Tibial nerve (tissue), 4 donors: ENCODE data around the gene SLC25A13. TPM values are rescaled to one million over a fixed set of nuclear protein-coding genes. Genes with fewer than 3 reads are reported as not detected.
"Not testable (repeated sequence)": the region's sequence is repeated elsewhere in the genome, so short reads cannot be mapped to it uniquely, and the experiment has no call there.

Experiments used
- DNase-seq, 2 donors: peaks; one replicate each; pipeline ENCODE4 v3.0.0-alpha.2; 2019; ENCODE audit warnings: low spot score in 2 of 2
- H3K27ac ChIP-seq, 4 donors: fragments of 200-600 bp; sonication (generic) in 3 of 4; one replicate each; pipeline ENCODE4 v1.5.1; 2017 to 2019; ENCODE audit warnings: mild to moderate bottlenecking in 1 of 4
- H3K27me3 ChIP-seq, 2 donors: fragments of 200-600 bp; sonication (generic) in 1 of 2; one replicate each; pipeline versions ENCODE4 v1.5.1 to v1.6.0; 2017 to 2019
- H3K36me3 ChIP-seq, 3 donors: fragments of 200-600 bp; sonication (generic); one replicate each; pipeline ENCODE4 v1.5.1; 2018 to 2019
- H3K4me1 ChIP-seq, 4 donors: fragments of 200-600 bp; sonication (generic) in 3 of 4; one replicate each; pipeline ENCODE4 v1.5.1; 2017 to 2019
- H3K4me3 ChIP-seq, 4 donors: fragments of 200-600 bp; sonication (generic) in 3 of 4; one replicate each; pipeline ENCODE4 v1.5.1; 2017 to 2019; ENCODE audit warnings: mild to moderate bottlenecking in 1 of 4, moderate library complexity in 1 of 4
- H3K9me3 ChIP-seq, 4 donors: fragments of 200-600 bp; sonication (generic) in 3 of 4; one replicate each; pipeline ENCODE4 v1.5.1; 2017 to 2019
- EP300 ChIP-seq, 2 donors: sonication (generic); formaldehyde crosslinking; IDR thresholded peaks; one replicate each; pipeline ENCODE4 v1.6.1; 2017; ENCODE audit warnings: antibody characterized with exemption in 2 of 2, mild to moderate bottlenecking in 1 of 2
- POLR2A ChIP-seq, 2 donors: fragments of 450-650 bp; IDR thresholded peaks; one replicate each; pipeline ENCODE4 v1.6.1; 2017; ENCODE audit warnings: antibody characterized with exemption in 2 of 2, mild to moderate bottlenecking in 2 of 2, moderate library complexity in 2 of 2
- WGBS, 2 donors: methylation state at CpG; one replicate each; pipeline ENCODE4 v1.1.5; 2018; 5-methylcytosine and 5-hydroxymethylcytosine counted together
- total RNA-seq, 4 donors: library from RNA; depleted of rRNA; stranded (reverse); fragments of >200 nt; gene quantifications; one replicate each; pipeline ENCODE4 v1.1.0, GENCODE V29; 2016
- TF ChIP-seq, protein P1 (sequence below), 5 experiments: fragments of 200-600 bp in 3 of 5; fragments of 450-650 bp in 2 of 5; sonication (generic) in 3 of 5; IDR thresholded peaks; one replicate each; pipeline ENCODE4 v1.5.1; 2016 to 2019; ENCODE audit warnings: antibody characterized with exemption in 5 of 5, mild to moderate bottlenecking in 3 of 5, moderate library complexity in 2 of 5

SLC25A13 gene
- total RNA-seq, 4 donors from 2014 or later = 22.2 to 42.2 (median 29.6) TPM

DNA sequence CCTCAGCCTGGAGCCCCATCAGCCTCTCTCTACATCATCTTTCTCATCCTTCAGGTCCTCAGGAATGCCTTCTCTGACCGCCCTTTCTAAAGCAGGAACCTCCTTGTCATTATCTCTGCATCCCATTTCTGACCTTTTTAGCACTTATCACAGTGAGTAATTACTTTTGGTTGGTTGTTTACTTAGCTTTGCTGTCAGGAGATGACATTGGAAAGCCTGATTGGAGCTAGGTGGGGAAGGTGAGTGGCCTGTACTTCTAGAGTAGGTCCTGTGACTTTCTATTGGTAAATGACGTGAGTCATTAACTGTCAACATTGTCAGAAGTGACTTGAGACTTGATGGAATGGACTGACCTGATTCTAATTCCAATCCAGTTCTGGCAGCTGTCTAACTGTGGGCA lies 9.3 kb upstream of the SLC25A13 start:
- H3K27ac ChIP-seq = no peak overlapping the region
- H3K36me3 ChIP-seq = no peaks in the 10 kb centered on the region
- TF ChIP-seq, protein P1, sequence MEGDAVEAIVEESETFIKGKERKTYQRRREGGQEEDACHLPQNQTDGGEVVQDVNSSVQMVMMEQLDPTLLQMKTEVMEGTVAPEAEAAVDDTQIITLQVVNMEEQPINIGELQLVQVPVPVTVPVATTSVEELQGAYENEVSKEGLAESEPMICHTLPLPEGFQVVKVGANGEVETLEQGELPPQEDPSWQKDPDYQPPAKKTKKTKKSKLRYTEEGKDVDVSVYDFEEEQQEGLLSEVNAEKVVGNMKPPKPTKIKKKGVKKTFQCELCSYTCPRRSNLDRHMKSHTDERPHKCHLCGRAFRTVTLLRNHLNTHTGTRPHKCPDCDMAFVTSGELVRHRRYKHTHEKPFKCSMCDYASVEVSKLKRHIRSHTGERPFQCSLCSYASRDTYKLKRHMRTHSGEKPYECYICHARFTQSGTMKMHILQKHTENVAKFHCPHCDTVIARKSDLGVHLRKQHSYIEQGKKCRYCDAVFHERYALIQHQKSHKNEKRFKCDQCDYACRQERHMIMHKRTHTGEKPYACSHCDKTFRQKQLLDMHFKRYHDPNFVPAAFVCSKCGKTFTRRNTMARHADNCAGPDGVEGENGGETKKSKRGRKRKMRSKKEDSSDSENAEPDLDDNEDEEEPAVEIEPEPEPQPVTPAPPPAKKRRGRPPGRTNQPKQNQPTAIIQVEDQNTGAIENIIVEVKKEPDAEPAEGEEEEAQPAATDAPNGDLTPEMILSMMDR (IDR thresholded peaks at IDR 0.05) = no peak
- TF ChIP-seq POLR2A (IDR thresholded peaks at IDR 0.05) (no peak), EP300 (IDR thresholded peaks at IDR 0.05) (no peak)
- H3K9me3 ChIP-seq = no peaks in the 10 kb centered on the region
- H3K27me3 ChIP-seq = no peaks in the 10 kb centered on the region
- no peaks in the 10 kb centered on the region for H3K4me1 ChIP-seq
- WGBS, 2 donors = 90 to 93% methylated on average over 2 of the region's 2 CpGs
- H3K4me3 ChIP-seq = no peak overlapping the region
- no peak for DNase-seq

DNA sequence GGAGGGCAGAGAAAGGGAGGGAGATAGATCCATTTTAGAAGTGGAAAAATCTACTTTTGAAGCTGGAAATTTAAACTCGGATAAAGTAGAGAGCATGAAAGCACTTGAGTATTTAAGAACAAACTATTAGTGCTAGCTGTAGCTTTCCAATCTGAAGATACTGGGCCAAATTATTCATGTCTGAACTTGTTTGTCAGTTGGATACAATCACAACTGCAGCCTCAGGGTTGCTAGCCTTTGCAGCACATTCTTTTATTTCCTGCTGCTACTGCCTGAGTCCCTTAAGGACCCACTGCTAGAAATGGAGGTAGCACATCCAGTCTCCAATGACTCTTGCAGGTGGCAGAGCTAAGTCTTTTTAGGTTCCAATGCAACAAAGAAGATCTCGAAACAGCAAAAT lies 8.3 kb upstream of the SLC25A13 start:
- no peaks in the 10 kb centered on the region for H3K9me3 ChIP-seq
- H3K27ac ChIP-seq = no peak overlapping the region
- no peak overlapping the region for H3K4me3 ChIP-seq
- H3K4me1 ChIP-seq = no peaks in the 10 kb centered on the region
- no peaks in the 10 kb centered on the region for H3K27me3 ChIP-seq
- H3K36me3 ChIP-seq = no peaks in the 10 kb centered on the region
- 76 to 79% methylated on average over 2 of the region's 2 CpGs for WGBS, 2 donors
- no peak for DNase-seq
- TF ChIP-seq, protein P1 (IDR thresholded peaks at IDR 0.05) = no peak
- TF ChIP-seq EP300 (IDR thresholded peaks at IDR 0.05) (no peak), POLR2A (IDR thresholded peaks at IDR 0.05) (no peak)

DNA sequence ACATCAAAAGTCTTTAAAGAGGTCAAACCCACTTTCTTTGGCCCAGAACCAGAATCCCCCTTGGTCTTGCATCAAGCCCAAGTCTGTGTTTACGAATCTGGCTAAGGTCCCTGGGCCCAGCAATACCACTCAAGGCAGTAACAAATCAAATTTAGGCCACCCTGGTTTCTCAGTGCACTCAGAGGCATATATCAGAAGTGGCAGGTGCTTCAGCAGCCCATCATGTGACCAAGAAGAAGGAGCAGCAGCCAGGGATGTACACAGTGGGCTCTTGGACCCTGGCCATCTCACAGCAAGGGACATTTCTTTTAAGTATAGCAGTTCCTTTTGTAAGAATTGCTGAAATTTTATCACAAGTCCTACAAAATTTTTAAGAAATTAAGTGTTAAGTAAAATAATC lies 7.3 kb upstream of the SLC25A13 start:
- Histone ChIP-seq H3K27ac (no peak overlapping the region), H3K36me3 (no peaks in the 10 kb centered on the region), H3K4me3 (no peak overlapping the region), H3K9me3 (no peaks in the 10 kb centered on the region), H3K27me3 (no peaks in the 10 kb centered on the region), H3K4me1 (no peaks in the 10 kb centered on the region)
- DNase-seq = no peak
- TF ChIP-seq EP300 (IDR thresholded peaks at IDR 0.05) (no peak), POLR2A (IDR thresholded peaks at IDR 0.05) (no peak)
- TF ChIP-seq, protein P1 (IDR thresholded peaks at IDR 0.05) = no peak
- 60 to 76% methylated on average over 1 of the region's 1 CpG for WGBS, 2 donors

DNA sequence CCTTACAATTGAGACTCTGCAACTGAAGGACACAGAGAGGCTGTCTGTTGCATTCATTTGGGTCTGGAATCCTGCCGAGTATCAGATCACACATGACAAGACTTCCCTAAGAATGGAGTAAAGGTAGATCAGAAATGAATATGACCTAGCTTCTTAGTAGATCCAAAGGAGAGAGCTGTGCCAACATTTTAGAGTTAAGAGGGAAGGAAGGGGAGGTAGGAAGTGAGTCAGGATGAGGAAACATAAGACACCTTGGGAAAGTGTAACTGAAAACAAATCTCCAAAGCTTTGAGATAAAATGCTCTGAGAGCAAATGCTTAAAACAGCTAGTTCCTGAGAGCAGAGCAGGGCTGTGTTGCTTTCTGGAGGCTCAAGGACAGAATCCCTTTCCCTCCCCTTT lies 6.1 kb upstream of the SLC25A13 start:
- Histone ChIP-seq H3K36me3 (no peaks in the 10 kb centered on the region), H3K4me3 (no peak overlapping the region), H3K27ac (no peak overlapping the region), H3K27me3 (no peaks in the 10 kb centered on the region), H3K9me3 (no peaks in the 10 kb centered on the region), H3K4me1 (no peaks in the 10 kb centered on the region)
- WGBS, 2 donors = 74 to 84% methylated on average over 1 of the region's 1 CpG
- TF ChIP-seq EP300 (IDR thresholded peaks at IDR 0.05) (no peak), POLR2A (IDR thresholded peaks at IDR 0.05) (no peak)
- TF ChIP-seq, protein P1 (IDR thresholded peaks at IDR 0.05) = no peak
- DNase-seq = no peak

DNA sequence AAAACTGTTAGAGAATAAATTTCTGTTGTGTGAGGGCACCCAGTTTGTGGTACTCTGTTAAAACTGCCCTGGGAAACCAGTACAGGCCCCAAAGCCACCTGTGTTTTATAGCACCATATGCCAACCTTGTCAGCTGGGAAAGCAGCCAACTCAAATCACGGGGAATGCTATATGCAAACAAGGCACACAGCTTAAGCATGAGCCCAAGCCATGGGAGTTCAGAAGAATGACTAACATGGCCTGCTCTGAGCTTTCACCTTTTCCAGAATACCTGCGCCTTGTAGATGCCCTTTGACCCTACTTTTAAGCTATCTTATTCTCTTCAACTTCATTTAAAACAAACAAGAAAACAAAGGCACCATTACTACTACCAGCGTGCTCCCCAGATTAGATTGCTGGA lies 5.5 kb upstream of the SLC25A13 start:
- TF ChIP-seq, protein P1 (IDR thresholded peaks at IDR 0.05) = no peak
- TF ChIP-seq POLR2A (IDR thresholded peaks at IDR 0.05) = no peak
- TF ChIP-seq EP300 (IDR thresholded peaks at IDR 0.05) = no peak
- Histone ChIP-seq H3K4me3 (no peak overlapping the region), H3K36me3 (no peaks in the 10 kb centered on the region), H3K27me3 (no peaks in the 10 kb centered on the region), H3K27ac (no peak overlapping the region), H3K4me1 (peaks cover 0 to 4% (median 0%) of the 10 kb centered on the region in 4 donors), H3K9me3 (no peaks in the 10 kb centered on the region)
- DNase-seq = no peak
- WGBS, 2 donors = 68 to 78% methylated on average over 3 of the region's 3 CpGs

DNA sequence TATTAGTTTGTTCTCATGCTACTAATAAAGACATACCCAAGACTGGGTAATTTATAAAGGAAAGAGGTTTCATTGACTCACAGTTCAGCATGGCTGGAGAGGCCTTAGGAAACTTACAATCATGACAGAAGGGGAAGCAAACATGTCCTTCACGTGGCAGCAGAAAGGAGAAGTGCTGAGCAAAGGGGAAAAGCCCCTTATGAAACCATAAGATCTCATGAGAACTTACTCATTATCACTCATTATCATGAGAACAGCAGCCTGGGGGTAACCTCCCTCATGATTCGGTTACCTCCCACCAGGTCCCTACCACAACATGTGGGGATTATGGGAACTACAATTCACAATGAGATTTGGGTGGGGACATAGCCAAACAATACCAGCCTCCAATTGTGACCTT lies 4.9 kb upstream of the SLC25A13 start:
- not testable (repeated sequence) for H3K27me3 ChIP-seq, H3K9me3 ChIP-seq, H3K27ac ChIP-seq, H3K4me3 ChIP-seq, H3K36me3 ChIP-seq, H3K4me1 ChIP-seq, DNase-seq
- 37 to 41% methylated on average over 2 of the region's 2 CpGs for WGBS, 2 donors
